ENCODE measurements around the gene KRI1. TPM values are rescaled to one million over a fixed set of nuclear protein-coding genes. Genes with fewer than 3 reads are reported as not detected.
A peak's percentile ranks its signal among the peaks of the same experiment; 100 is the strongest.

KRI1 gene
- total RNA-seq: 10 to 100 TPM; 16.8 to 24.1 (median 19.9) TPM

GRCh38 chr19:10565567-10566407, at the start of gene KRI1:
KRI1 (minus strand) TSS chr19:10566010; CDS start chr19:10565999, 11 bp downstream.
- Histone ChIP-seq H3K9me3 (no peaks in the 10 kb centered on the region), H3K4me1 (peaks cover 34 to 35% of the 10 kb centered on the region in 2 donors), H3K4me3 (peak within 1 kb of the TSS; percentile 68 to 94 (median 86)), H3K27ac (peak within 1 kb of the TSS; percentile 84 to 92 (median 92)), H3K27me3 (no peaks in the 10 kb centered on the region), H3K36me3 (peaks cover 0 to 3% of the 10 kb centered on the region in 2 donors)
- peak; percentile 34 to 75 (median 55) for TF ChIP-seq CTCF (IDR thresholded peaks at IDR 0.05 in 4 of 5, conservative IDR thresholded peaks at IDR 0.05 in 1 of 5)
- TF ChIP-seq POLR2A (IDR thresholded peaks at IDR 0.05): peak; percentile 80 to 94
- in situ Hi-C loops (cut with MboI; ENCODE audit: low sequenced_read_pairs in 4 of 4) (loop anchor here in 2 of 4 donors (10.0 to 25.0 kb wide), 2 partner anchors 61 to 153 kb away; partner anchors contain the start of genes CDC37 (in 1 of the 2), KEAP1 (in 1 of the 2) and PDE4A (in 1 of the 2)), intact Hi-C loops (cut with DNase I; ENCODE audit: low total_unique reads) (loop anchor here (1.0 to 10.0 kb wide), 4 partner anchors 22 to 307 kb away; partner anchors contain the start of genes ATG4D, CARM1, ILF3 and TMED1)
- DNase-seq (peak; percentile 97), ATAC-seq (peak; percentile 77 to 80)

GRCh38 chr19:10612499-10613119, 46.8 kb upstream of the KRI1 start:
- intact Hi-C loops (cut with DNase I; ENCODE audit: low total_unique reads) (no loop called here), in situ Hi-C loops (cut with MboI; ENCODE audit: low sequenced_read_pairs in 4 of 4) (no loop called here)
- Histone ChIP-seq H3K4me3 (peak overlapping the region in 3 of 4 donors; percentile 5 to 41 (median 13)), H3K9me3 (no peaks in the 10 kb centered on the region), H3K27ac (peak overlapping the region; percentile 79 to 96 (median 86)), H3K4me1 (peaks cover 21 to 34% of the 10 kb centered on the region in 2 donors), H3K36me3 (no peaks in the 10 kb centered on the region), H3K27me3 (no peaks in the 10 kb centered on the region)
- ATAC-seq (peak; percentile 81 to 85), DNase-seq (peak; percentile 65 to 94)
- no peak for TF ChIP-seq CTCF (IDR thresholded peaks at IDR 0.05 in 4 of 5, conservative IDR thresholded peaks at IDR 0.05 in 1 of 5)
- TF ChIP-seq POLR2A (IDR thresholded peaks at IDR 0.05): no peak

GRCh38 chr19:10611907-10612306, 46.1 kb upstream of the KRI1 start:
- H3K36me3 ChIP-seq: no peaks in the 10 kb centered on the region
- H3K27me3 ChIP-seq: no peaks in the 10 kb centered on the region
- DNase-seq (no peak), ATAC-seq (no peak)
- no peak for TF ChIP-seq POLR2A (IDR thresholded peaks at IDR 0.05)
- H3K27ac ChIP-seq: peak overlapping the region; percentile 79 to 96 (median 86)
- intact Hi-C loops (cut with DNase I; ENCODE audit: low total_unique reads): no loop called here
- in situ Hi-C loops (cut with MboI; ENCODE audit: low sequenced_read_pairs in 4 of 4): no loop called here
- H3K9me3 ChIP-seq: no peaks in the 10 kb centered on the region
- peaks cover 21 to 32% of the 10 kb centered on the region in 2 donors for H3K4me1 ChIP-seq
- H3K4me3 ChIP-seq: no peak overlapping the region

GRCh38 chr19:10604460-10604980, 38.7 kb upstream of the KRI1 start:
- intact Hi-C loops (cut with DNase I; ENCODE audit: low total_unique reads): loop anchor here (5.0 kb wide), 1 partner anchor 38 kb away; no protein-coding TSS in a partner anchor
- Histone ChIP-seq H3K27me3 (no peaks in the 10 kb centered on the region), H3K9me3 (no peaks in the 10 kb centered on the region), H3K4me3 (peak overlapping the region in 1 of 4 donors; percentile 98), H3K36me3 (no peaks in the 10 kb centered on the region), H3K4me1 (peaks cover 12 to 18% of the 10 kb centered on the region in 2 donors), H3K27ac (peak overlapping the region; percentile 86 to 98 (median 94))
- in situ Hi-C loops (cut with MboI; ENCODE audit: low sequenced_read_pairs in 4 of 4): no loop called here
- no peak for TF ChIP-seq POLR2A (IDR thresholded peaks at IDR 0.05)
- no peak for TF ChIP-seq CTCF (IDR thresholded peaks at IDR 0.05 in 4 of 5, conservative IDR thresholded peaks at IDR 0.05 in 1 of 5)
- DNase-seq: no peak
- no peak for ATAC-seq

Measured in gastrocnemius medialis (tissue), 4 donors.